HEK293 (cell line): ENCODE results near the gene OR7G3.

Experiments
- CTCF ChIP-seq: fragments of 450-650 bp; formaldehyde crosslinking; IDR thresholded peaks from 2 replicates; pipeline ENCODE4 v1.5.1; 2016; ENCODE audit warnings: missing biosample characterization, missing genetic modification characterization
- FEZF1 ChIP-seq: fragments of 450-650 bp; formaldehyde crosslinking; IDR thresholded peaks from 2 replicates; pipeline ENCODE4 v1.5.1; 2016; ENCODE audit warnings: missing biosample characterization, missing genetic modification characterization
- YY1 ChIP-seq: fragments of 450-650 bp; formaldehyde crosslinking; IDR thresholded peaks from 2 replicates; pipeline ENCODE4 v1.5.1; 2018; ENCODE audit warnings: missing biosample characterization, missing genetic modification characterization
- ZBTB1 ChIP-seq: fragments of 450-650 bp; formaldehyde crosslinking; IDR thresholded peaks from 2 replicates; pipeline ENCODE4 v1.5.1; 2016; ENCODE audit warnings: missing biosample characterization, missing genetic modification characterization
- ZNF660 ChIP-seq: fragments of 450-650 bp; IDR thresholded peaks from 2 replicates; pipeline ENCODE4 v1.5.1; 2018; ENCODE audit warnings: missing biosample characterization, mild to moderate bottlenecking, missing genetic modification characterization

- TF ChIP-seq CTCF (tag by site-specific recombination) = no peak
- no peak for TF ChIP-seq YY1
- no peak for TF ChIP-seq ZNF660
- no peak for TF ChIP-seq ZBTB1 (tag by site-specific recombination)
- TF ChIP-seq FEZF1 (tag by site-specific recombination) = no peak
Observed at GRCh38 chr19:9150650-9151049, 23.9 kb upstream of the OR7G3 start.
